ENCODE measurements around the gene TANGO6.

GRCh38 chr16:69132424-69133252, 289.3 kb downstream of the TANGO6 start, which contains the start of the genes CHTF8 and UTP4:
- TF ChIP-seq CTCF (IDR thresholded peaks at IDR 0.05), result peak in 1 of 3 donors; percentile 25
- peak; percentile 99 for TF ChIP-seq POLR2A (IDR thresholded peaks at IDR 0.05)

All from ovary (tissue), 3 donors.